ENCODE data around the gene UBE2O.

DNA sequence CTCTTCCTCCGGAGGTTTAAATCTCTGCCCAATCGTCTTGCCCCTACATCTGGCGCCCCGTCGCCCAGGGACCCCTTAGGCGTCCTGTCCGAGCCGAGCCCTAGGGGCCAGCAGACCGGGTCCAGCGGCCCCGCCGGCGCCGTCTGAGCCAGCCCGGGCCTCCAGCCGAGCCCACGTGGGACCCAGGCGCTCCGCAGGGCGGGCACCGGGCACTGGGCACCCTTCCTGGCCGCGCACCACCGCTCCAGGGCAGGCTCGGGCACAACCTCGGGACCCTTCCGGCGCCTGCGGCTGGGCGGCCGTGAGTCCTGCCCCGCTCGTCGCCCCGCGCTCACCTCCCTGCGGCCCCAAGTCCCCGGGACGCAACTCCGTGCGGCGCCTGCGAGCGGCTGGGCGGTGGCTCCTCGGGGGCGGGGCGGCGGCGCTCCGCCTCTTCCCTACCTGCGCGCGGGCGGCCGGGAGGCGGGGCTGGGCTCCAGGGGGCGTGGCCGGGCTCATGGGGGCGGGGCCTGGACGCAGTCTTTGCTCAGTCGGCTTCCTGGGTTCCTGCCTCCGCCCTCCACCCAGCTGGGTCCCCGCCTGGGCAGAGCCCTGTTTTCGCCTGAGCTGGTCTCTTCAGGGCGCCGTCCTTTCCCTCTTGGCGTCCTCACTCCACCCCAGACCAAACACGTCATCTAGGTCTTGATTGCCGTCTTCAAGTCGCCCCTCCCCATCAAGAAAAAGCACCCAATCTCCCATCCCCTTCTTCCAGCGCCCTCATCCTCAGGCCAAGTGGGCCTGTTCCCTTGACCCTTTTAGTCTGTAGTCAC lies 48.3 kb upstream of the UBE2O start, which contains the start of gene RHBDF2:
- TF ChIP-seq, protein P1, sequence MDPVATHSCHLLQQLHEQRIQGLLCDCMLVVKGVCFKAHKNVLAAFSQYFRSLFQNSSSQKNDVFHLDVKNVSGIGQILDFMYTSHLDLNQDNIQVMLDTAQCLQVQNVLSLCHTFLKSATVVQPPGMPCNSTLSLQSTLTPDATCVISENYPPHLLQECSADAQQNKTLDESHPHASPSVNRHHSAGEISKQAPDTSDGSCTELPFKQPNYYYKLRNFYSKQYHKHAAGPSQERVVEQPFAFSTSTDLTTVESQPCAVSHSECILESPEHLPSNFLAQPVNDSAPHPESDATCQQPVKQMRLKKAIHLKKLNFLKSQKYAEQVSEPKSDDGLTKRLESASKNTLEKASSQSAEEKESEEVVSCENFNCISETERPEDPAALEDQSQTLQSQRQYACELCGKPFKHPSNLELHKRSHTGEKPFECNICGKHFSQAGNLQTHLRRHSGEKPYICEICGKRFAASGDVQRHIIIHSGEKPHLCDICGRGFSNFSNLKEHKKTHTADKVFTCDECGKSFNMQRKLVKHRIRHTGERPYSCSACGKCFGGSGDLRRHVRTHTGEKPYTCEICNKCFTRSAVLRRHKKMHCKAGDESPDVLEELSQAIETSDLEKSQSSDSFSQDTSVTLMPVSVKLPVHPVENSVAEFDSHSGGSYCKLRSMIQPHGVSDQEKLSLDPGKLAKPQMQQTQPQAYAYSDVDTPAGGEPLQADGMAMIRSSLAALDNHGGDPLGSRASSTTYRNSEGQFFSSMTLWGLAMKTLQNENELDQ (tag by site-specific recombination; IDR thresholded peaks at IDR 0.05; ENCODE audit: low read depth) = no peak
- TF ChIP-seq, protein P2, sequence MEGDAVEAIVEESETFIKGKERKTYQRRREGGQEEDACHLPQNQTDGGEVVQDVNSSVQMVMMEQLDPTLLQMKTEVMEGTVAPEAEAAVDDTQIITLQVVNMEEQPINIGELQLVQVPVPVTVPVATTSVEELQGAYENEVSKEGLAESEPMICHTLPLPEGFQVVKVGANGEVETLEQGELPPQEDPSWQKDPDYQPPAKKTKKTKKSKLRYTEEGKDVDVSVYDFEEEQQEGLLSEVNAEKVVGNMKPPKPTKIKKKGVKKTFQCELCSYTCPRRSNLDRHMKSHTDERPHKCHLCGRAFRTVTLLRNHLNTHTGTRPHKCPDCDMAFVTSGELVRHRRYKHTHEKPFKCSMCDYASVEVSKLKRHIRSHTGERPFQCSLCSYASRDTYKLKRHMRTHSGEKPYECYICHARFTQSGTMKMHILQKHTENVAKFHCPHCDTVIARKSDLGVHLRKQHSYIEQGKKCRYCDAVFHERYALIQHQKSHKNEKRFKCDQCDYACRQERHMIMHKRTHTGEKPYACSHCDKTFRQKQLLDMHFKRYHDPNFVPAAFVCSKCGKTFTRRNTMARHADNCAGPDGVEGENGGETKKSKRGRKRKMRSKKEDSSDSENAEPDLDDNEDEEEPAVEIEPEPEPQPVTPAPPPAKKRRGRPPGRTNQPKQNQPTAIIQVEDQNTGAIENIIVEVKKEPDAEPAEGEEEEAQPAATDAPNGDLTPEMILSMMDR (tag by site-specific recombination; IDR thresholded peaks at IDR 0.05) = no peak
- TF ChIP-seq, protein P3, sequence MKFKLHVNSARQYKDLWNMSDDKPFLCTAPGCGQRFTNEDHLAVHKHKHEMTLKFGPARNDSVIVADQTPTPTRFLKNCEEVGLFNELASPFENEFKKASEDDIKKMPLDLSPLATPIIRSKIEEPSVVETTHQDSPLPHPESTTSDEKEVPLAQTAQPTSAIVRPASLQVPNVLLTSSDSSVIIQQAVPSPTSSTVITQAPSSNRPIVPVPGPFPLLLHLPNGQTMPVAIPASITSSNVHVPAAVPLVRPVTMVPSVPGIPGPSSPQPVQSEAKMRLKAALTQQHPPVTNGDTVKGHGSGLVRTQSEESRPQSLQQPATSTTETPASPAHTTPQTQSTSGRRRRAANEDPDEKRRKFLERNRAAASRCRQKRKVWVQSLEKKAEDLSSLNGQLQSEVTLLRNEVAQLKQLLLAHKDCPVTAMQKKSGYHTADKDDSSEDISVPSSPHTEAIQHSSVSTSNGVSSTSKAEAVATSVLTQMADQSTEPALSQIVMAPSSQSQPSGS (tag by site-specific recombination; IDR thresholded peaks at IDR 0.05; ENCODE audit: low read depth) = no peak
- TF ChIP-seq, protein P4, sequence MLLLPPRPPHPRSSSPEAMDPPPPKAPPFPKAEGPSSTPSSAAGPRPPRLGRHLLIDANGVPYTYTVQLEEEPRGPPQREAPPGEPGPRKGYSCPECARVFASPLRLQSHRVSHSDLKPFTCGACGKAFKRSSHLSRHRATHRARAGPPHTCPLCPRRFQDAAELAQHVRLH (tag by site-specific recombination; IDR thresholded peaks at IDR 0.05) = no peak
- TF ChIP-seq ZNF335 (tag by site-specific recombination; conservative IDR thresholded peaks at IDR 0.05) = peak; percentile 95; the same call in 1 of the 2 replicates
- TF ChIP-seq, protein P5, sequence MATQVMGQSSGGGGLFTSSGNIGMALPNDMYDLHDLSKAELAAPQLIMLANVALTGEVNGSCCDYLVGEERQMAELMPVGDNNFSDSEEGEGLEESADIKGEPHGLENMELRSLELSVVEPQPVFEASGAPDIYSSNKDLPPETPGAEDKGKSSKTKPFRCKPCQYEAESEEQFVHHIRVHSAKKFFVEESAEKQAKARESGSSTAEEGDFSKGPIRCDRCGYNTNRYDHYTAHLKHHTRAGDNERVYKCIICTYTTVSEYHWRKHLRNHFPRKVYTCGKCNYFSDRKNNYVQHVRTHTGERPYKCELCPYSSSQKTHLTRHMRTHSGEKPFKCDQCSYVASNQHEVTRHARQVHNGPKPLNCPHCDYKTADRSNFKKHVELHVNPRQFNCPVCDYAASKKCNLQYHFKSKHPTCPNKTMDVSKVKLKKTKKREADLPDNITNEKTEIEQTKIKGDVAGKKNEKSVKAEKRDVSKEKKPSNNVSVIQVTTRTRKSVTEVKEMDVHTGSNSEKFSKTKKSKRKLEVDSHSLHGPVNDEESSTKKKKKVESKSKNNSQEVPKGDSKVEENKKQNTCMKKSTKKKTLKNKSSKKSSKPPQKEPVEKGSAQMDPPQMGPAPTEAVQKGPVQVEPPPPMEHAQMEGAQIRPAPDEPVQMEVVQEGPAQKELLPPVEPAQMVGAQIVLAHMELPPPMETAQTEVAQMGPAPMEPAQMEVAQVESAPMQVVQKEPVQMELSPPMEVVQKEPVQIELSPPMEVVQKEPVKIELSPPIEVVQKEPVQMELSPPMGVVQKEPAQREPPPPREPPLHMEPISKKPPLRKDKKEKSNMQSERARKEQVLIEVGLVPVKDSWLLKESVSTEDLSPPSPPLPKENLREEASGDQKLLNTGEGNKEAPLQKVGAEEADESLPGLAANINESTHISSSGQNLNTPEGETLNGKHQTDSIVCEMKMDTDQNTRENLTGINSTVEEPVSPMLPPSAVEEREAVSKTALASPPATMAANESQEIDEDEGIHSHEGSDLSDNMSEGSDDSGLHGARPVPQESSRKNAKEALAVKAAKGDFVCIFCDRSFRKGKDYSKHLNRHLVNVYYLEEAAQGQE (tag by site-specific recombination; IDR thresholded peaks at IDR 0.05) = no peak
- no peak for TF ChIP-seq ZNF792 (tag by site-specific recombination; IDR thresholded peaks at IDR 0.05)
- no peak for TF ChIP-seq ZNF324 (tag by site-specific recombination; IDR thresholded peaks at IDR 0.05)
- TF ChIP-seq ZNF561 (tag by site-specific recombination; IDR thresholded peaks at IDR 0.05; ENCODE audit: borderline replicate concordance) = peak; percentile 92
- TF ChIP-seq TCF7L2 (IDR thresholded peaks at IDR 0.05; ENCODE audit: borderline replicate concordance, low read depth, low read length) = no peak
- TF ChIP-seq, protein P6, sequence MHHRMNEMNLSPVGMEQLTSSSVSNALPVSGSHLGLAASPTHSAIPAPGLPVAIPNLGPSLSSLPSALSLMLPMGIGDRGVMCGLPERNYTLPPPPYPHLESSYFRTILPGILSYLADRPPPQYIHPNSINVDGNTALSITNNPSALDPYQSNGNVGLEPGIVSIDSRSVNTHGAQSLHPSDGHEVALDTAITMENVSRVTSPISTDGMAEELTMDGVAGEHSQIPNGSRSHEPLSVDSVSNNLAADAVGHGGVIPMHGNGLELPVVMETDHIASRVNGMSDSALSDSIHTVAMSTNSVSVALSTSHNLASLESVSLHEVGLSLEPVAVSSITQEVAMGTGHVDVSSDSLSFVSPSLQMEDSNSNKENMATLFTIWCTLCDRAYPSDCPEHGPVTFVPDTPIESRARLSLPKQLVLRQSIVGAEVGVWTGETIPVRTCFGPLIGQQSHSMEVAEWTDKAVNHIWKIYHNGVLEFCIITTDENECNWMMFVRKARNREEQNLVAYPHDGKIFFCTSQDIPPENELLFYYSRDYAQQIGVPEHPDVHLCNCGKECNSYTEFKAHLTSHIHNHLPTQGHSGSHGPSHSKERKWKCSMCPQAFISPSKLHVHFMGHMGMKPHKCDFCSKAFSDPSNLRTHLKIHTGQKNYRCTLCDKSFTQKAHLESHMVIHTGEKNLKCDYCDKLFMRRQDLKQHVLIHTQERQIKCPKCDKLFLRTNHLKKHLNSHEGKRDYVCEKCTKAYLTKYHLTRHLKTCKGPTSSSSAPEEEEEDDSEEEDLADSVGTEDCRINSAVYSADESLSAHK (tag by site-specific recombination; IDR thresholded peaks at IDR 0.05) = no peak
- no peak for TF ChIP-seq ZNF626 (tag by site-specific recombination; IDR thresholded peaks at IDR 0.05)
